HEK293 (cell line): ENCODE data around the gene IL16.

Experiments
- CTCF ChIP-seq: fragments of 450-650 bp; formaldehyde crosslinking; IDR thresholded peaks from 2 replicates; pipeline ENCODE4 v1.5.1; 2016; ENCODE audit warnings: missing biosample characterization, missing genetic modification characterization
- IKZF3 ChIP-seq: fragments of 450-650 bp; IDR thresholded peaks from 2 replicates; pipeline ENCODE4 v1.5.0; 2018; ENCODE audit warnings: missing biosample characterization, mild to moderate bottlenecking, missing genetic modification characterization, moderate library complexity
- PATZ1 ChIP-seq: fragments of 450-650 bp; formaldehyde crosslinking; IDR thresholded peaks from 2 replicates; pipeline ENCODE4 v1.5.1; 2016; ENCODE audit warnings: missing biosample characterization, missing genetic modification characterization
- REST ChIP-seq: fragments of 450-650 bp; formaldehyde crosslinking; IDR thresholded peaks from 2 replicates; pipeline ENCODE4 v1.5.1; 2016; ENCODE audit warnings: missing biosample characterization, missing genetic modification characterization
- SETDB1 ChIP-seq: IDR thresholded peaks from one replicate; pipeline ENCODE4 v1.6.1; 2017; ENCODE audit warnings: mild to moderate bottlenecking, low read length, moderate library complexity, mixed read lengths; ENCODE audit not compliant: insufficient read length
- TCF7L2 ChIP-seq: IDR thresholded peaks from 2 replicates; pipeline ENCODE4 v1.6.1; 2011; ENCODE audit warnings: low read depth, mild to moderate bottlenecking, inconsistent platforms, low read length, moderate library complexity, borderline replicate concordance
- TSHZ1 ChIP-seq: fragments of 450-650 bp; formaldehyde crosslinking; IDR thresholded peaks from 2 replicates; pipeline ENCODE4 v1.5.1; 2016; ENCODE audit warnings: missing biosample characterization, missing genetic modification characterization, borderline replicate concordance
- ZNF274 ChIP-seq, 2 experiments: fragments of 200-500 bp in 1 of 2; fragments of 450-650 bp in 1 of 2; sonication (Bioruptor generic) in 1 of 2; formaldehyde crosslinking in 1 of 2; IDR thresholded peaks; 2 replicates each; pipeline versions ENCODE4 v1.5.1 to v1.6.1; 2014 to 2016; ENCODE audit warnings: borderline replicate concordance in 1 of 2, inconsistent platforms in 1 of 2, low read length in 1 of 2, missing biosample characterization in 1 of 2, missing genetic modification characterization in 1 of 2
- ZNF324 ChIP-seq: fragments of 450-650 bp; formaldehyde crosslinking; IDR thresholded peaks from 2 replicates; pipeline ENCODE4 v1.5.1; 2016; ENCODE audit warnings: missing biosample characterization, missing genetic modification characterization
- ZNF449 ChIP-seq: fragments of 450-650 bp; formaldehyde crosslinking; IDR thresholded peaks from 2 replicates; pipeline ENCODE4 v1.5.1; 2017; ENCODE audit warnings: missing biosample characterization, mild to moderate bottlenecking, missing genetic modification characterization, moderate library complexity
- ZNF76 ChIP-seq: fragments of 450-650 bp; formaldehyde crosslinking; IDR thresholded peaks from 2 replicates; pipeline ENCODE4; 2016; ENCODE audit warnings: low read depth, missing biosample characterization, missing genetic modification characterization, borderline replicate concordance

GRCh38 chr15:81326466-81327212, 130.0 kb downstream of the IL16 start:
- TF ChIP-seq CTCF (tag by site-specific recombination) = no peak
- TF ChIP-seq ZNF449 (tag by site-specific recombination) = no peak
- no peak for TF ChIP-seq IKZF3 (tag by site-specific recombination)
- TF ChIP-seq PATZ1 (tag by site-specific recombination) = no peak
- no peak for TF ChIP-seq REST (tag by site-specific recombination)
- TF ChIP-seq ZNF274 (IDR thresholded peaks at IDR 0.05; ENCODE audit: low read length) = no peak
- no peak for TF ChIP-seq ZNF274 (tag by site-specific recombination; IDR thresholded peaks at IDR 0.05; ENCODE audit: borderline replicate concordance)
- no peak for TF ChIP-seq TSHZ1 (tag by site-specific recombination)
- no peak for TF ChIP-seq SETDB1
- TF ChIP-seq ZNF324 = no peak
- no peak for TF ChIP-seq TCF7L2
- TF ChIP-seq ZNF76 = no peak
